PC-9 (cell line): ENCODE measurements around the gene UXT. TPM values are rescaled to one million over a fixed set of nuclear protein-coding genes. Genes with fewer than 3 reads are reported as not detected.

Experiments
- BruUV-seq: library from RNA; stranded (reverse); fragments of 400-500 nt; replicated peaks from 2 replicates; lab custom pipeline; 2021; lab: Mats Ljungman, UMichigan
- CTCF ChIA-PET: fragments of 300-600 bp; sonication (Branson Sonifier 250); formaldehyde crosslinking; loops from one replicate; lab custom pipeline; 2022; ENCODE audit warnings: antibody characterized with exemption; lab: Charles Lee
- POLR2A ChIA-PET: fragments of 300-600 bp; sonication (Branson Sonifier 250); formaldehyde crosslinking; loops from one replicate; lab custom pipeline; 2022; ENCODE audit warnings: antibody characterized with exemption; ENCODE audit not compliant: unreplicated experiment; lab: Charles Lee
- DNase-seq, 2 experiments: peaks; one replicate each; pipeline versions ENCODE4 v3.0.0 to v3.0.0-alpha.2; 2015 to 2022; ENCODE audit warnings: mixed read lengths in 1 of 2
- H2AFZ ChIP-seq: fragments of 200-600 bp; sonication (generic); 2 replicates; pipeline ENCODE4 v1.8.1; 2017; ENCODE audit warnings: antibody characterized with exemption
- H3F3A ChIP-seq: fragments of 200-600 bp; sonication (generic); 2 replicates; pipeline ENCODE4 v1.8.1; 2017; ENCODE audit warnings: antibody characterized with exemption, mild to moderate bottlenecking, low read depth; ENCODE audit not compliant: insufficient read depth
- H3K27ac ChIP-seq: fragments of 200-600 bp; sonication (generic); 2 replicates; pipeline ENCODE4 v1.6.1; 2016; ENCODE audit warnings: mixed run types
- H3K27me3 ChIP-seq: fragments of 200-600 bp; sonication (generic); 2 replicates; pipeline ENCODE4 v1.6.1; 2016; ENCODE audit warnings: low read depth, mixed run types; ENCODE audit not compliant: insufficient read depth
- H3K36me3 ChIP-seq: fragments of 200-600 bp; sonication (generic); 2 replicates; pipeline ENCODE4 v1.6.1; 2016; ENCODE audit warnings: low read depth, mixed run types
- H3K4me1 ChIP-seq: fragments of 200-600 bp; sonication (generic); replicated peaks from 2 replicates; pipeline ENCODE4 v1.6.1; 2016; ENCODE audit warnings: mixed run types; ENCODE audit not compliant: insufficient read depth
- H3K4me2 ChIP-seq: fragments of 200-600 bp; sonication (generic); 2 replicates; pipeline ENCODE4 v1.6.1; 2017; ENCODE audit warnings: mixed run types
- H3K4me3 ChIP-seq: fragments of 200-600 bp; sonication (generic); 2 replicates; pipeline ENCODE4 v1.6.1; 2016; ENCODE audit warnings: mixed run types
- H3K79me2 ChIP-seq: fragments of 200-600 bp; sonication (generic); 2 replicates; pipeline ENCODE4 v1.6.1; 2017; ENCODE audit warnings: low read depth, mixed run types
- H3K9me2 ChIP-seq: fragments of 200-600 bp; sonication (generic); 2 replicates; pipeline ENCODE4 v1.8.1; 2017; ENCODE audit warnings: mild to moderate bottlenecking; ENCODE audit not compliant: insufficient read depth
- H3K9me3 ChIP-seq: fragments of 200-600 bp; sonication (generic); 2 replicates; pipeline ENCODE4 v1.8.1; 2016; ENCODE audit warnings: low read depth; ENCODE audit not compliant: insufficient read depth
- H4K20me1 ChIP-seq: fragments of 200-600 bp; sonication (generic); 2 replicates; pipeline ENCODE4 v1.8.1; 2017; ENCODE audit not compliant: insufficient read depth
- CTCF ChIP-seq: fragments of 200-600 bp; sonication (generic); conservative IDR thresholded peaks from 2 replicates; pipeline ENCODE4 v1.6.1; 2017; ENCODE audit warnings: mixed run types, antibody characterized with exemption, mild to moderate bottlenecking, moderate library complexity
- EZH2 ChIP-seq: fragments of 200-600 bp; sonication (generic); IDR thresholded peaks from 2 replicates; pipeline ENCODE4 v1.8.0; 2017; ENCODE audit warnings: antibody characterized with exemption, low read depth
- intact Hi-C: fragments of 100-400 bp; cut with micrococcal nuclease; formaldehyde crosslinking; loops from one replicate; pipeline ENCODE4 v1.10.0; 2022; ENCODE audit not compliant: unreplicated experiment
- total RNA-seq: library from RNA; stranded (reverse); gene quantifications from 2 replicates; pipeline ENCODE4 v1.2.3, GENCODE V29; 2021

The UXT gene
- total RNA-seq, 1 experiment from 2014 or later, result 53.8 TPM

DNA sequence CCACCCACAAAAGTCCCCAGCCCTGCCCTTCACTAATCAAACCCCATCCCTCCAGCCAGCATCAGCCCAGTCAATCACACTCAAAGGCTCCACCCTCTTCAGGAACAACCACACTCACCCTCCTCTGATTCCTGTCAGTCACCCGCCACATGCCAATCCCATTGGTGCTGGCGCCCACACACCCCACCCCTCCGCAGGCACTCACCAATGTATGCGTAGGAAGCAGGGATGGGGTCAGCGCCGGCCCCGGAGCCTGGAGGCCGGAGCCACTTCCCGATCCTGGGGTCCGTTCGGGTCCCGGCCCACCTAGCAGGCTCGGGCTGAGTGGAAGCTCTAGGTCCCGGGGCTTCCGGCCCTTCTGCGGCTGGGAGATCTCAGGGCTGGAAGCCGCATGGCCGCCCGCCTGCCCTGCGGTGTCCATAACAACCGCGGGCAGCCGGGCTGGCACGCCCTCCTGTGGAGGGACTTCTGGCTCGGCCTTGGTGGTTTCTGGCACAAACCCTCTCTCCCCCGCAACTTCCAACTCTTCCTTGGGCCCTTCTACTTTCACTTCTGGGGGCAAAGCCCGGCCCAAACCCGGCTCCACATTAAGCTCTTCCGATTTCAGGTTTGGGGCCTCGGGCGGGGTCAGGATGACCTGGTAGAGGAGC lies 21.3 kb downstream of the UXT start:
- CTCF ChIA-PET, result no interaction called here
- TF ChIP-seq EZH2 (no peak), CTCF (no peak)
- Histone ChIP-seq H3K27me3 (no peaks in the 10 kb centered on the region), H3K9me3 (no peaks in the 10 kb centered on the region), H3K36me3 (no peaks in the 10 kb centered on the region), H2AFZ (no peak overlapping the region), H3K79me2 (no peaks in the 10 kb centered on the region), H3K27ac (no peak overlapping the region), H3F3A (no peaks in the 10 kb centered on the region), H4K20me1 (no peaks in the 10 kb centered on the region), H3K4me3 (no peak overlapping the region), H3K9me2 (no peaks in the 10 kb centered on the region), H3K4me1 (no peaks in the 10 kb centered on the region), H3K4me2 (no peak overlapping the region)
- BruUV-seq, result no TSS peak
- no peak for DNase-seq
- POLR2A ChIA-PET, result no interaction called here
- intact Hi-C loops, result no loop called here

DNA sequence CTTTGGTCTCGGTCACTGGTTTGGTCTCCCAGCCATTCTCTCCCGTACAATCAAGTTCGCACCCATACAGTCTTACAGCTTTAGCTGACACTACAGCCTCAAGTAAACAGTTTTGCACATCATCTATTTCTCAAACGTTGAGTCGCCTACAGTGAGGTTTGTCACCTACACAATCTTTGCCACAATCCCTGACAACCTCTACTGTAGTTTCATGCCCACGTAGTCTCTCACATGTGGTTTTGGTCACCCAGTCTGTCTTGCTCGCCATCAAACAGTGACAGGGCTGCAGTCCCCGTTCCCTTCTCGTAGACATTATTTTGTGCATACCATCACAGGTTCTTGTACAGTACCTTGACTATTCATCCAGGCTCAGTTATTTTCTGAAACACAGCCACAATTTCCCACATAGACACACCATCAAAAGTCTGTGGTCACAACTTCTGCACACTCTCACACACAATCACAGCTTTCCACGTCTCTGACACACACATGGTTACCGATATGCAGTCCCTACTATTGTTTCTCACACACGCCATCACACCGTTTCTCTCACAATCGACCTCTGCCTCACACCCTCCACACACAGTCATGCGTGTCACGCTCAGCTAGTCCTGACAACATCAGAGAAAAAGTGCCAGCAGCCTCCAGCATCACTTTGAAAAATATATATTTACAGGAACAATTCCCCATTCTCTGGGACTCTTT lies 24.0 kb downstream of the UXT start:
- Histone ChIP-seq H2AFZ (no peak overlapping the region), H3K4me2 (no peak overlapping the region), H3K36me3 (no peaks in the 10 kb centered on the region), H3K27me3 (no peaks in the 10 kb centered on the region), H3K9me2 (no peaks in the 10 kb centered on the region), H4K20me1 (no peaks in the 10 kb centered on the region), H3K79me2 (no peaks in the 10 kb centered on the region), H3K9me3 (no peaks in the 10 kb centered on the region), H3K4me3 (no peak overlapping the region), H3K27ac (no peak overlapping the region), H3K4me1 (no peaks in the 10 kb centered on the region), H3F3A (no peaks in the 10 kb centered on the region)
- TF ChIP-seq EZH2, result no peak
- no peak for TF ChIP-seq CTCF
- ChIA-PET POLR2A (no interaction called here), CTCF (no interaction called here)
- intact Hi-C loops, result no loop called here
- no peak for DNase-seq
- BruUV-seq, result no TSS peak

DNA sequence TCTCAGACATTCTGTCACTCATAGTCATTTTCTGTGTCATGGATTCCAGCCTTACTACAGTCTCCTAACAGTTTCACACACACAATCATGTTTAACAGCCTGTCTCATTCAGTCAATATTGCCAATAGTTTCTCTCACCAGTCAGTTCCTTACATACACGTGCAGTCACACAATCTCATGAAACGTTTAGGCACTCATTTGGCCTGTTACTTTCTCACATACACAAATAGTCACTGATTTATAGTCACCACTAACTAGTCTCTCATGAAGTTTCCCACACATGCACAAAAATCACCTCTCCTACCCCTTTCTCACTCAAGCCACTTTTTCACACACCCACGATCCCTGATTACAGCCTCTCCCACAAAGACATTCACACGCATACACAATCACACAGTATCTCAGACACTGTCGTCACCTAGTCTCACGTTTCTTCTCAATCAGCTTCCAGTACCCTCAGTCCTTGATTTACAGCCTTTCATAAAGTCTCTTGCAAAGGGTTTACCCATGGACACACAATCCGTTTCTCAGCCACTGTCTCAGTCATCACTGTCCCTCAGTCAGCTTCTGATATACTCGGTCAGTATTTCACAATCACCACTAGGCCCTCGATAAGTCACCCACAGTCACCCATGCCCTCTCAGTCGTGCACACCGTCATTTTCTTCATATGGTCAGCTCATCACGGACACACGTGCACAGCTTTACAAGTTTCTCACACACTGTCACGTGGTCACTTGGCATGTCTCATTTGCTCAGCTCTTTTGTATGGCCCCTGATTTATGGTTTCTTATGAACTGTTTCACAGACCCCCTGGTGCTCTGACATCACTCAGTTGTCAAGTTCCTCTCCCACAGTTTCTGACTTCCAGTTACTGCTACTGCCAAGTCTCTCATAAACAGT lies 25.0 kb downstream of the UXT start:
- TF ChIP-seq CTCF (no peak), EZH2 (no peak)
- ChIA-PET CTCF (no interaction called here), POLR2A (no interaction called here)
- no TSS peak for BruUV-seq
- Histone ChIP-seq H3K4me2 (no peak overlapping the region), H2AFZ (no peak overlapping the region), H4K20me1 (no peaks in the 10 kb centered on the region), H3K27me3 (no peaks in the 10 kb centered on the region), H3K79me2 (no peaks in the 10 kb centered on the region), H3K4me1 (no peaks in the 10 kb centered on the region), H3K27ac (no peak overlapping the region), H3K36me3 (no peaks in the 10 kb centered on the region), H3K4me3 (no peak overlapping the region), H3F3A (no peaks in the 10 kb centered on the region), H3K9me3 (no peaks in the 10 kb centered on the region), H3K9me2 (no peaks in the 10 kb centered on the region)
- DNase-seq, result no peak
- intact Hi-C loops, result no loop called here
